ENCODE data around the gene SEMA5A. TPM values are rescaled to one million over a fixed set of nuclear protein-coding genes. Genes with fewer than 3 reads are reported as not detected.

The SEMA5A gene
- total RNA-seq, 1 experiment from 2014 or later, result 2.7 TPM

- DNase-seq (ENCODE audit: low read depth), result no peak
Observed at GRCh38 chr5:9284272-9284671, 261.6 kb downstream of the SEMA5A start.

GRCh38 chr5:9283473-9283872 is 262.4 kb downstream of the SEMA5A start:
- no peak for DNase-seq (ENCODE audit: low read depth)

GRCh38 chr5:9283021-9283420 is 262.9 kb downstream of the SEMA5A start:
- DNase-seq (ENCODE audit: low read depth), result no peak

- peak; percentile 67 for DNase-seq (ENCODE audit: low read depth)
Observed at GRCh38 chr5:9282211-9282610, 263.7 kb downstream of the SEMA5A start.

- no peak for DNase-seq (ENCODE audit: low read depth)
Observed at GRCh38 chr5:9279774-9280173, 266.1 kb downstream of the SEMA5A start.

- DNase-seq (ENCODE audit: low read depth), result no peak
Observed at GRCh38 chr5:9278921-9279603, 266.8 kb downstream of the SEMA5A start.

- DNase-seq (ENCODE audit: low read depth), result peak; percentile 89
Observed at GRCh38 chr5:9269014-9269413, 276.9 kb downstream of the SEMA5A start.

- no peak for DNase-seq (ENCODE audit: low read depth)
Observed at GRCh38 chr5:9268226-9268625, 277.6 kb downstream of the SEMA5A start.

- DNase-seq (ENCODE audit: low read depth), result peak; percentile 98
Observed at GRCh38 chr5:9265441-9266287, 280.2 kb downstream of the SEMA5A start.

GRCh38 chr5:9264301-9264700 is 281.6 kb downstream of the SEMA5A start:
- no peak for DNase-seq (ENCODE audit: low read depth)

- DNase-seq (ENCODE audit: low read depth), result no peak
Observed at GRCh38 chr5:9263656-9264055, 282.2 kb downstream of the SEMA5A start.

- DNase-seq (ENCODE audit: low read depth), result peak; percentile 23
Observed at GRCh38 chr5:9251379-9251980, 294.4 kb downstream of the SEMA5A start.

- DNase-seq (ENCODE audit: low read depth), result no peak
Observed at GRCh38 chr5:9249231-9249630, 296.6 kb downstream of the SEMA5A start.

- peak; percentile 66 for DNase-seq (ENCODE audit: low read depth)
Observed at GRCh38 chr5:9245071-9245470, 300.8 kb downstream of the SEMA5A start.

- no peak for DNase-seq (ENCODE audit: low read depth)
Observed at GRCh38 chr5:9244417-9244816, 301.5 kb downstream of the SEMA5A start.

- no peak for DNase-seq (ENCODE audit: low read depth)
Observed at GRCh38 chr5:9241479-9242305, 304.2 kb downstream of the SEMA5A start.

- no peak for DNase-seq (ENCODE audit: low read depth)
Observed at GRCh38 chr5:9240431-9240830, 305.4 kb downstream of the SEMA5A start.

GRCh38 chr5:9239626-9240025 is 306.2 kb downstream of the SEMA5A start:
- DNase-seq (ENCODE audit: low read depth), result no peak

GRCh38 chr5:9239071-9239470 is 306.8 kb downstream of the SEMA5A start:
- no peak for DNase-seq (ENCODE audit: low read depth)

- DNase-seq (ENCODE audit: low read depth), result no peak
Observed at GRCh38 chr5:9233712-9234111, 312.2 kb downstream of the SEMA5A start.

- no peak for DNase-seq (ENCODE audit: low read depth)
Observed at GRCh38 chr5:9233035-9233434, 312.8 kb downstream of the SEMA5A start.

All from HT1080 (cell line).